T47D (cell line): ENCODE results near the gene ACYP2.
"Not testable (repeated sequence)": the region's sequence is repeated elsewhere in the genome, so short reads cannot be mapped to it uniquely, and the experiment has no call there.

ENCODE experiments used
- DNase-seq, 2 experiments: peaks; one replicate each; pipeline versions ENCODE4 v3.0.0 to v3.0.0-alpha.2; 2011 to 2012; ENCODE audit warnings: low read depth in 1 of 2, low spot score in 1 of 2
- JUND ChIP-seq: IDR thresholded peaks from 2 replicates; pipeline ENCODE4 v1.6.1; 2012; ENCODE audit warnings: low read depth
- in situ Hi-C: cut with HindIII; loops from 2 replicates; pipeline ENCODE4 v1.10.0; 2016; ENCODE audit warnings: low sequenced_read_pairs, low pct_unique_long_range_greater_than_20kb

Gene ACYP2

DNA sequence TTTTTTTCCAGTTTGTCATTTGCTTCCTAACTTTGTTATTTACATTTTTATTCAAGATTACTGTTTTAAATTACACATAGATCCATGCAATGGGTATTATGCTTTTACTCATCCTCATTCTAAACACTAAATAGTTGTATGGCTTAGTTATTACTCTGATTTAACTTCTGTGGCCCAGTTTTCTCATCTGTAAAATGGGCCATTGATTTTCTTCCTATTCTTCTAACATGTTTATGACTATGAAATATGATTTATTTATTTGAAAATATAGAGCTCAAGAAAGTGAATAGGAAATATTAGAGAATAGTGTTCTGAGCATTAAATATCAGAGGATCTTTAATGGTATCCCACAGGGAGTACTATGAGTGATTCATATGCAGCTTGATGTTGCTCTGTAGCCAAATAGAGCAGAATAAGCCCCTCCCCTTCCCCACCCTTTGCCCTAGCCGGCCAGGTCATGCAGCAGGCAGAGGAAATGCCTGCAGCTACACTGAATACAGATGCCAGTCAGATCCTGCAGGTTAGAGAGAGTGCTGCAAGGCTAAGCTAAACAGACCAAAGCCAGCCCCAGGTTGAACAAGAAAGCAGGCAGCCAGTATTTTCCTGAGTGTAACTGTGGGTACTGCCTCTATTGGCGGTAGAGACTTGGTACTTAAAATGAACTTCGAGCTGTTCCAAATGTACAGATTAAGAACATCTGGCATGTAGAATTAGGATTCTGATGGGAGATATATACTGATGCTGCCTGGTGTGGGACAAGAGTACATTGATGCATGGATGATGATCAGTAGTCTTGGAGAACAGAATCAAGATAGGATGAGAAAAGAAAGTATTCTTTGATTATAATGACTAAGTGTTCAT lies 11.7 kb upstream of the ACYP2 start:
- TF ChIP-seq JUND, result no peak
- in situ Hi-C loops, result no loop called here
- DNase-seq, result peak in 1 of 2 experiments; percentile 52

DNA sequence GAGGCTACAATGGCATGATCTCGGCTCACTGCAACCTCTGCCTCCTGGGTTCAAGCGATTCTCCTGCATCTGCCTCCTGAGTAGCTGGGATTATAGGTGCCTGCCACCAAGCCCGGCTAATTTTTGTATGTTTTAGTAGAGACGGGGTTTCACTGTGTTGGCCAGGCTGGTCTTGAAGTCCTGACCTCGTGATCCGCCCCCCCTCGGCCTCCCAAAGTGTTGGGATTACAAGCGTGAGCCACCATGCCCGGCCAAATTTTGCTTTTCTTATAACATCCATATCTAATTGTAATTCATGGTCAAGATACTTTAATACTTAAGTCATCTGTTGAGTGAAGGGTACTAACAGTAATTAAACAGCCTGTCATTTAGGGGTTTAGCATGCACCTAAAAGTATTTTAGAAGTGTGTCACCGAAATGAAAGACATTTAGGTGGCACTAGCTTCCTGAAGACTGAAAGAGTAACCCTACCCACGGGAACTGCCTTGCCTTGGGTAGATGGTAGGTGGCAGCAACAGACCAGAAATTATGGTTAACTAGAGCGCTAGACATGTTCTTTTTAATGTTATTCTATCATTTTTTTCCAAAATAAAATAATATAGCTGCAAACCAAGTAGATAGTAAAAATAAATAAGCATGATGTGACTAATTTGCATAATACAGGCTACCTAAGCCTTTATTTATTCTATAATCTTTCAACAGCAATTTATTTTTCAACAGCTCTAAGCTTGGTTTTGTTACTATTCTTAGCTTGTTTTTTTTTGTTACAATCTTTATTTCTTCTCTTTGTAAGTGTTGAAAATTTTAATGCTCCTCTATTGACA lies 8.6 kb upstream of the ACYP2 start:
- in situ Hi-C loops, result no loop called here
- DNase-seq, result peak; percentile 35 to 66
- no peak for TF ChIP-seq JUND

DNA sequence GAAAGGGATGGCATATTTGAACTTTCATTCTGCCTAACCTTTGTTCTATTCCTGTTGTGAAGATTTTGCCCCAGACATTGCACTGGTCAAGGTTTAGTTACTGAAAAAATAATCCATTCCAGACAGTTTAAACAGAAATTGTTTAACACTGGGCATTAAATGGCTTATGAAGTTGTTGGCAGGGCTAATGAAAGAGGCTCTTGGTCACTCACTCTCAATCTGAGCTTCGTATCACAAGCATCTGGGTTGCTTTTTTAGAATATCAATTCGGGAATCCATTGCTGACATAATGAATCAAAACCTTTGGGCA lies 8.0 kb upstream of the ACYP2 start:
- DNase-seq, result no peak
- no peak for TF ChIP-seq JUND
- in situ Hi-C loops, result no loop called here

DNA sequence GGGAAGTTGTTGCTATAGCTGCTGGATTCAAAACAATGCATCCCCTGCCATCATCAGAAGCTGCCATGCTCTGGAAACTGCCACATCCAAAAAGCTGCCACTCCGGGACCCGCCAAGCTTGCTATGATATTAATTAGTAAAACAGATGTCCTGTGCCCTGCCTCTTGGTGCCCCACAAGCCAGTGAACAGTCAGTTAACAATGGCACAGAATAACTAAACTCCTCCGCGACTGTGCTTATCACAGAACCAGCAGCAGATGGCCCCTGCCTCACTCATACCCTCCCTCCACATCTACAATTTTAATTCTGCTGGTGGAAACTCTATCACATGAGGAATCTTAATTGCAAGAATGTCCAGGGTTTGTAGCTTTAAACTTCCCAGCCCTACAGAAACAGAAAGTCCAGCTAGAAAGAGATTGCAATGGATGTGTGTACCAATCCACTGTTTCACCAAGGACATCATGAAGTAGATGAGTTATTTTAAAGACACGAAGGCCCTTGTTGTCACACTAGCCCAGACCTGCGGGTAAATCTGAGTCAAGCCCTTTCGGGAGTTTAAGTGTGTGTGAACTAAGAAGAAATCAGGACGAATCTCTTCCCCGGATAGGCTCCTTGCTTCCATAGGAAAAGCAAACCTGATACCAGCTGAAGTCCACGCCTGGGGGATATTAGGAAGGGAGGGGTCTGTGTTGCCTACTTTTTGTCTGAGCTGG lies 7.4 kb upstream of the ACYP2 start:
- no peak for TF ChIP-seq JUND
- no peak for DNase-seq
- in situ Hi-C loops, result no loop called here

DNA sequence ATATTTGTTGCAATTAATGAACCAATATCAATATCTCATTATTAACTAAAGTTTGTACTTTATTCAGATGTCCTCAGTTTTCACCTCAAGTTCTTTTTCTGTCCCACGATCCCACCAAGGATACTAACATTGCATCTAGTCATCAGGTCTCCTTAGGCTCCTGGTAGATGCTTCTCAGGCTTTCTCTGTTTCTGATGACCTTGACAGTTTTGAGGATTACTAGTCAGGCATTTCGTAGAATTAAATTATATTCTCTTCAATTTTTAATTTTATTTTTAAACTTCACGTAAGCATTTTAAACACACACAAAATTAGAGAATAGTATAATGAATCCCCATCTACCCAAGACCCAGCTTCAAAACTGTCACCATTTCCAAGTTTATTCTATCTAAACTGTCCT lies 5.6 kb upstream of the ACYP2 start:
- in situ Hi-C loops, result no loop called here
- no peak for TF ChIP-seq JUND
- no peak for DNase-seq

DNA sequence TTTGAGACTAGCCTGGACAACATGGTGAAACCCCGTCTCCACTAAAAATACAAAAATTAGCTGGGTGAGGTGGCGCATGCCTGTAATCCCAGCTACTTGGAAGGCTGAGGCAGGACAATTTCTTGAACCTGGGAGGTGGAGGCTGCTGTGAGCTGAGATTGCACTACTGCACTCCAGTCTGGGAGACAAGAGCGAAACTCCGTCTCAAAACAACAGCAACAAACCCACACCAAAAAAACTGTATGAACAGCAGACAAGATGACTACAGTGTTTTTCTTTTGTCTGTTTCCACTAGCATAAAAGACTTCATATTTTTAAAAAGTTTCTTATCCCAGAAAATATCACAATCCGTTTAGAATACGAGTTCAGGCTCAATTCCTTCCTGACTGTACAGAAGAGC lies 936 bp upstream of the ACYP2 start:
- in situ Hi-C loops, DNase-seq: not testable (repeated sequence)

DNA sequence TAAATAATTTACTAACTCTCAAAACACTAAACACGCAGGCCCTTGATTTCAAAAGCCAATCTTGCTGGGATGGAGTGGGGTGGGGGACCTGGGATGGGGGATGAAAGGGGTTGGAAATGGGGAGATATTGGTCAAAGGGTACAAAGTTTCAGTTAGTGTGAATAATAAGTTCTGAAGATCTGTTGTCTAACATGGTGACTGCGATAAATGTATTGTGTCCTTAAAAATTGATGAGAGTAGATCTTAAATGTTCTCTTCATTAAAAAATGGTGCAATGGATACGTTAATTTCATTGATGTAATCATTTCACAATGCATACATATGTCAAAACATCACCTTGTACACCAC lies 505 bp upstream of the ACYP2 start:
- TF ChIP-seq JUND, result no peak
- DNase-seq, result no peak
- in situ Hi-C loops, result no loop called here

DNA sequence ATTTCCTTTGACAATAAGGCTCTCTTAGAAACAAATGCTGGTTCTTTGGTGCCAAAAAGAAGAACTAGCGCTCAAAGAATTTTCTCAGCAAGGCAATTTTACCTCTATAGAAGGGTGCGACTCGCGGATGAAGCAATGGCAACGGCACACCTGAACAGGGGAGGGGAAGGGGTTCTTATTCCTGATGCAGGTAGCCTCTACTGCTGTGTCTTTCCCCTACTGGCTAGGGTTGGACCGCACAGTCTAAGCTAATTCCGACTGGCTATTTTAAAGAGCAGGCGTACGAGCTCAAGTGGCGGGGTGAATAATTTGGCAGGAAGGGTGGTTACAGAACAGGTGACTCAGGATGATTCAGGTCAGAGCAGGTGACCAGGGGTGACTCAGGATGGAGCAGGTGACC lies 1.2 kb downstream of the ACYP2 start:
- not testable (repeated sequence) for DNase-seq

DNA sequence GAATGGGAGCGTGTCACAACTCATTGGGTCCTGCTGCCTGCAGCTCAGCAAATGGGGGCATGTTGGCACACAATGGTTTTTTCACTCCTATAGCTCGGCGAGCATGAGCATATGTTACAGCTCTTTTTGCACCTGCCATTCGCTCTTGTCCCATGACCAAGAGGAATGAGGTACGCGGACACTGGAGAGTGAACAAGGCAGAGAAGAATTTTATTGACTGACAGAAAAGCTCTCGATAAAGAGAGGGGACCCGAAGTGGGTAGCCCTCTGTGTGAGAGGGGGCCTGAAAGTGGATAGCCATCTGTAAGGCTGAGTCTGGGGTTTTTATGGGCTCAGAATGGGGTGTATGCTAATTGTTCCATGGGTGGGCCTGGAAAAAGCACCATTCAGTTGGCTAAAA lies 5.5 kb downstream of the ACYP2 start:
- no peak for TF ChIP-seq JUND
- in situ Hi-C loops, result no loop called here
- DNase-seq, result no peak

More for the DNA sequence above, 1.2 kb downstream of the ACYP2 start:
- in situ Hi-C loops, result not testable (repeated sequence)

DNA sequence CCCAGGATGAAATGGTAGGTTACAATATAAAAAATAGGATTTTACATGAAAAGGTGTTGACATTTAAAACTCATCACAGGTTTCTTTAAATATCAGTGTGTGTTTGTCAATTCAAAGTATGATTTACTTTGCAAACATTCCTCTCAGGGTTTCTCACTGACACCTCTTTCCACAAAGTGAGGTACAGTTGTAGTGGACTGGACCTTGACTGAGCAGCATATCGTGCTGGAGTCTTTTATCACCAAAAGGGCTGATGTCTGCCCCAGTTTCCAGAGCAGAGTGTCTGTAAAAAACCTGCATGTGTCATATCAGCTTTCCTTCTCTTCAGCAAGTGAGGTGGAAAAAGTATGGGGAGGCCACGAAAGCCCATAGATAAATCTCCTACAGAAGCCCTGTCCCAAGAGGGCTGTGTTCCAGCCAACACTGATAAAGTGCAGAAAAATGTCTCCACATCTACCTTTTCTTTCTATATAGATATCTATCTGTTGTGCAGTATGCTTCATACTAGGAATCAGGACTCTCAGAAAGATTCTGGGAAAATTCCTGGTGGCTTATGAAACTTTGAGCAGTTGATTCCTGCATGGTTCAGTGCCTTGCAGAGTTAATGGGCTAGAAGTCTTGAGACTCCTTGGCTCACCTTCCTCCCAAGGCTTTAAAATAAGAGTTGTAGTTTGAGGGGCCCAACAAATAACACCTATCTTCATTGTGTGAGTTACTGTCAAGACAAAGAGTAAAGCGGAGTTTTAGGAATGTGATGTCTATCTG lies 6.9 kb downstream of the ACYP2 start:
- in situ Hi-C loops, result no loop called here
- no peak for DNase-seq
- no peak for TF ChIP-seq JUND

DNA sequence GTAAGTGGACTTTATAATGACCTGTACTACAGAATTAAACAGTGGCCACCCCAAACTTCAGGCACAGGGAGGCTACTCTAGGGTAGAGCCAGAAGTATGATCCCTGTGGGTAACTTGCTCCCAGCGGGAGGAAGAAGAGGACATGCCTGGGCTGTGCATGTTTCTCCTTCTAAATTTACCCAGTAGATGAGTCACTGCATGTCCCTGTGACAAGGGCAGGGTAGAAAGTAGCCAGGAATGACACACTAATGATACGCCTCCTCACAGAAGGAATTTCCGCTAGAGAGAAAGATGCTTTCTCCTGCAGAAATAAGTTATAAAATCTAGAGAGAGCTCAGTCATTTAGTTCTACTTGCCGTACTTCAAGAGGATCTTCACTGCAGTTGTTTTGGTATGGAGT lies 7.5 kb downstream of the ACYP2 start:
- TF ChIP-seq JUND, result no peak
- in situ Hi-C loops, result no loop called here
- no peak for DNase-seq

DNA sequence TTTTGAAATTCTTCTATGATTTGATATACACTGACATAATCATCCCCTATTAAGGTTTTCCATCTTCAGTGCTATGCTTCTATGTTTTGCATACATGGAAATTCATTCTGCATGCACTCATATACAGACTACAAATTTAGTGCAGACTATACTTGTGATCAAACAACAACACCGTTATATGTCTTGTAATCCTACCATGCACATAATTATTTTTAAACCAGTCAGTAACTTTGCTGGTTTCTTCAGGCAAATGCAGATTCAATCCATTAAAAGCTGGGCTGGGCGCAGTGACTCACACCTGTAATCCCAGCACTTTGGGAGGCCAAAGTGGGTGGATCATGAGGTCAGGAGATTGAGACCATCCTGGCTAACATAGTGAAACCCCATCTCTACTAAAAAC lies 11.8 kb downstream of the ACYP2 start:
- in situ Hi-C loops, DNase-seq: not testable (repeated sequence)
